ENCODE data around the gene CR1. TPM values are rescaled to one million over a fixed set of nuclear protein-coding genes. Genes with fewer than 3 reads are reported as not detected.

The CR1 gene
- polyA plus RNA-seq, 1 donor (not counting 4 experiments of a cell fraction or from before 2014, with no cell fraction given): 0.09 TPM

DNA sequence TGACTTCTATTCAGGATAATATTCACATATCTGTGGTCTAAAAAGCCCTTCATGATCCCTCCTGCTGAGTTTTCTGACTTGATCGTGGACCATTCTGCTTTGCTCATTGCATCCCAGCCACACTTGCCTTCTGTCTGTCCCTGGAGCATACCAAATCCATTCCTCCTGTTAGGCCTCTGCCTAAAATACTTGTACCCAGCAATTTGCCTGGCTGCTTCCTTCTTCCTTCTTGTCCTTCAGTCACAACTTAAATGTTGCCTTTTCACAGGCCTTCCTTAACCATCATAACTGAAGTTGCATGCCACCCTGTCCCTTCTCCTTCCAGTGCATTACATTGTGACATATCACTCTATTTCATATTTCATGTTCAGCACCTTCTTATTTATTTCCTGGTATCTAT, 37.5 kb upstream of the CR1 start:
- DNase-seq (ENCODE audit: low read depth, low spot score): no peak
- Histone ChIP-seq H3K4me2 (ENCODE audit: control insufficient read depth, extremely low read depth, insufficient read depth, low read depth, low read length) (no peak overlapping the region), H2AFZ (ENCODE audit: control insufficient read depth, low read length) (no peak overlapping the region), H3K9me1 (ENCODE audit: control insufficient read depth, extremely low read depth, insufficient read depth, low read length) (no peaks in the 10 kb centered on the region), H3K27me3 (ENCODE audit: control insufficient read depth, extremely low read depth, insufficient read depth, low read length) (peaks cover 48% of the 10 kb centered on the region), H3K36me3 (ENCODE audit: control insufficient read depth in 2 of 2, extremely low read depth in 1 of 2, insufficient read depth in 2 of 2, low read length in 2 of 2) (no peaks in the 10 kb centered on the region), H3K9ac (ENCODE audit: control insufficient read depth, extremely low read depth, insufficient read depth, low read length) (no peak overlapping the region), H3K9me3 (ENCODE audit: control insufficient read depth, low read depth, low read length) (no peaks in the 10 kb centered on the region), H3K4me1 (ENCODE audit: control insufficient read depth, extremely low read depth, insufficient read depth, low read length) (peaks cover 4% of the 10 kb centered on the region), H3K4me3 (ENCODE audit: control insufficient read depth in 2 of 3, extremely low read depth in 1 of 3, insufficient read depth in 2 of 3, low read depth in 1 of 3, low read length in 3 of 3) (no peak overlapping the region), H4K20me1 (ENCODE audit: control insufficient read depth, extremely low read depth, insufficient read depth, low read length) (no peaks in the 10 kb centered on the region), H3K79me2 (ENCODE audit: control insufficient read depth, insufficient read depth, low read length) (no peaks in the 10 kb centered on the region), H3K27ac (ENCODE audit: control insufficient read depth, insufficient read depth, low read length) (no peak overlapping the region)
- dilution Hi-C loops (cut with MboI; ENCODE audit: extremely low pct_ligation_motif_present, low sequenced_read_pairs): no loop called here
- TF ChIP-seq EZH2 (IDR thresholded peaks at IDR 0.05; ENCODE audit: low read length): no peak
- TF ChIP-seq, protein P1, sequence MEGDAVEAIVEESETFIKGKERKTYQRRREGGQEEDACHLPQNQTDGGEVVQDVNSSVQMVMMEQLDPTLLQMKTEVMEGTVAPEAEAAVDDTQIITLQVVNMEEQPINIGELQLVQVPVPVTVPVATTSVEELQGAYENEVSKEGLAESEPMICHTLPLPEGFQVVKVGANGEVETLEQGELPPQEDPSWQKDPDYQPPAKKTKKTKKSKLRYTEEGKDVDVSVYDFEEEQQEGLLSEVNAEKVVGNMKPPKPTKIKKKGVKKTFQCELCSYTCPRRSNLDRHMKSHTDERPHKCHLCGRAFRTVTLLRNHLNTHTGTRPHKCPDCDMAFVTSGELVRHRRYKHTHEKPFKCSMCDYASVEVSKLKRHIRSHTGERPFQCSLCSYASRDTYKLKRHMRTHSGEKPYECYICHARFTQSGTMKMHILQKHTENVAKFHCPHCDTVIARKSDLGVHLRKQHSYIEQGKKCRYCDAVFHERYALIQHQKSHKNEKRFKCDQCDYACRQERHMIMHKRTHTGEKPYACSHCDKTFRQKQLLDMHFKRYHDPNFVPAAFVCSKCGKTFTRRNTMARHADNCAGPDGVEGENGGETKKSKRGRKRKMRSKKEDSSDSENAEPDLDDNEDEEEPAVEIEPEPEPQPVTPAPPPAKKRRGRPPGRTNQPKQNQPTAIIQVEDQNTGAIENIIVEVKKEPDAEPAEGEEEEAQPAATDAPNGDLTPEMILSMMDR (optimal IDR thresholded peaks at IDR 0.05 in 1 of 3, IDR thresholded peaks at IDR 0.05 in 1 of 3, conservative IDR thresholded peaks at IDR 0.05 in 1 of 3; ENCODE audit: extremely low read depth in 1 of 3, insufficient read depth in 2 of 3, low read length in 3 of 3): no peak
- FAIRE-seq: no peak

- TF ChIP-seq, protein P1 (optimal IDR thresholded peaks at IDR 0.05 in 1 of 3, IDR thresholded peaks at IDR 0.05 in 1 of 3, conservative IDR thresholded peaks at IDR 0.05 in 1 of 3; ENCODE audit: extremely low read depth in 1 of 3, insufficient read depth in 2 of 3, low read length in 3 of 3): no peak
- TF ChIP-seq EZH2 (IDR thresholded peaks at IDR 0.05; ENCODE audit: low read length): no peak
Measured at GRCh38 chr1:207459008-207459407, 36.9 kb upstream of the CR1 start.

More at GRCh38 chr1:207459008-207459407, 36.9 kb upstream of the CR1 start:
- H4K20me1 ChIP-seq (ENCODE audit: control insufficient read depth, extremely low read depth, insufficient read depth, low read length): no peaks in the 10 kb centered on the region
- FAIRE-seq (no peak), DNase-seq (ENCODE audit: low read depth, low spot score) (no peak)
- no peak overlapping the region for H3K27ac ChIP-seq (ENCODE audit: control insufficient read depth, insufficient read depth, low read length)
- H2AFZ ChIP-seq (ENCODE audit: control insufficient read depth, low read length): no peak overlapping the region
- no peak overlapping the region for H3K4me2 ChIP-seq (ENCODE audit: control insufficient read depth, extremely low read depth, insufficient read depth, low read depth, low read length)
- no peak overlapping the region for H3K4me3 ChIP-seq (ENCODE audit: control insufficient read depth in 2 of 3, extremely low read depth in 1 of 3, insufficient read depth in 2 of 3, low read depth in 1 of 3, low read length in 3 of 3)
- dilution Hi-C loops (cut with MboI; ENCODE audit: extremely low pct_ligation_motif_present, low sequenced_read_pairs): no loop called here
- peaks cover 4% of the 10 kb centered on the region for H3K4me1 ChIP-seq (ENCODE audit: control insufficient read depth, extremely low read depth, insufficient read depth, low read length)
- no peaks in the 10 kb centered on the region for H3K79me2 ChIP-seq (ENCODE audit: control insufficient read depth, insufficient read depth, low read length)
- H3K9me1 ChIP-seq (ENCODE audit: control insufficient read depth, extremely low read depth, insufficient read depth, low read length): no peaks in the 10 kb centered on the region
- H3K9me3 ChIP-seq (ENCODE audit: control insufficient read depth, low read depth, low read length): no peaks in the 10 kb centered on the region
- H3K9ac ChIP-seq (ENCODE audit: control insufficient read depth, extremely low read depth, insufficient read depth, low read length): no peak overlapping the region
- H3K27me3 ChIP-seq (ENCODE audit: control insufficient read depth, extremely low read depth, insufficient read depth, low read length): peaks cover 46% of the 10 kb centered on the region
- no peaks in the 10 kb centered on the region for H3K36me3 ChIP-seq (ENCODE audit: control insufficient read depth in 2 of 2, extremely low read depth in 1 of 2, insufficient read depth in 2 of 2, low read length in 2 of 2)

Measured in keratinocyte (primary cell).